Neural progenitor cell (in vitro differentiated cells): ENCODE measurements around the gene USP17L5. TPM values are rescaled to one million over a fixed set of nuclear protein-coding genes. Genes with fewer than 3 reads are reported as not detected.
"Not testable (repeated sequence)": the region's sequence is repeated elsewhere in the genome, so short reads cannot be mapped to it uniquely, and the experiment has no call there.

ENCODE experiments used
- DNase-seq: peaks from one replicate; pipeline ENCODE4 v3.0.0-alpha.2; 2016; ENCODE audit warnings: low spot score
- H2AFZ ChIP-seq: fragments of 200-600 bp; sonication (generic); replicated peaks from 2 replicates; pipeline ENCODE4 v1.6.1; 2016; ENCODE audit warnings: antibody characterized with exemption
- H3F3A ChIP-seq: fragments of 200-600 bp; sonication (generic); 2 replicates; pipeline ENCODE4 v1.6.1; 2016; ENCODE audit warnings: antibody characterized with exemption, low read depth
- H3K27ac ChIP-seq: fragments of 200-600 bp; sonication (generic); 2 replicates; pipeline ENCODE4 v1.5.1; 2016; ENCODE audit warnings: mild to moderate bottlenecking
- H3K27me3 ChIP-seq: fragments of 200-600 bp; sonication (generic); 2 replicates; pipeline ENCODE4 v1.6.1; 2016; ENCODE audit warnings: mild to moderate bottlenecking, moderate library complexity
- H3K36me3 ChIP-seq: fragments of 200-600 bp; sonication (generic); 2 replicates; pipeline ENCODE4 v1.5.1; 2016
- H3K4me1 ChIP-seq: fragments of 200-600 bp; sonication (generic); 2 replicates; pipeline ENCODE4 v1.6.1; 2016; ENCODE audit warnings: mixed run types
- H3K4me2 ChIP-seq: fragments of 200-600 bp; sonication (generic); 2 replicates; pipeline ENCODE4 v1.6.1; 2016
- H3K4me3 ChIP-seq: fragments of 200-600 bp; sonication (generic); 2 replicates; pipeline ENCODE4 v1.5.1; 2016
- H3K79me2 ChIP-seq: fragments of 200-600 bp; sonication (generic); 2 replicates; pipeline ENCODE4 v1.6.1; 2016; ENCODE audit warnings: low read depth
- H3K9ac ChIP-seq: fragments of 200-600 bp; sonication (generic); 2 replicates; pipeline ENCODE4 v1.6.1; 2016
- H3K9me3 ChIP-seq: fragments of 200-600 bp; sonication (generic); 2 replicates; pipeline ENCODE4 v1.5.1; 2016; ENCODE audit warnings: low read depth
- H4K20me1 ChIP-seq: fragments of 200-600 bp; sonication (generic); 2 replicates; pipeline ENCODE4 v1.6.1; 2016; ENCODE audit warnings: low read depth
- H3K27ac Mint-ChIP-seq: 3 replicates; pipeline ENCODE4 v1.8.0; 2021; ENCODE audit warnings: mixed read lengths
- H3K27me3 Mint-ChIP-seq: 2 replicates; pipeline ENCODE4 v1.8.0; 2022; ENCODE audit warnings: low read depth, mild to moderate bottlenecking, inconsistent platforms, moderate library complexity, mixed read lengths; ENCODE audit not compliant: insufficient read depth
- H3K36me3 Mint-ChIP-seq: 3 replicates; pipeline ENCODE4 v1.8.0; 2021; ENCODE audit warnings: mixed read lengths
- H3K4me1 Mint-ChIP-seq: 3 replicates; pipeline ENCODE4 v1.8.0; 2021; ENCODE audit warnings: mixed read lengths
- H3K4me3 Mint-ChIP-seq: 3 replicates; pipeline ENCODE4 v1.8.0; 2021; ENCODE audit warnings: mild to moderate bottlenecking, moderate library complexity, mixed read lengths
- H3K9me3 Mint-ChIP-seq: 3 replicates; pipeline ENCODE4 v1.8.0; 2020; ENCODE audit warnings: mixed read lengths
- EZH2 ChIP-seq: fragments of 200-600 bp; sonication (generic); IDR thresholded peaks from 2 replicates; pipeline ENCODE4 v1.6.1; 2017; ENCODE audit warnings: antibody characterized with exemption, mild to moderate bottlenecking, moderate library complexity
- EZH2phosphoT487 ChIP-seq: fragments of 200-600 bp; sonication (generic); IDR thresholded peaks from 2 replicates; pipeline ENCODE4 v1.6.1; 2017; ENCODE audit warnings: antibody characterized with exemption
- total RNA-seq: library from RNA; depleted of rRNA; stranded (reverse); fragments of >200 nt; gene quantifications from 2 replicates; pipeline ENCODE4 v1.2.3, GENCODE V29; 2015; ENCODE audit warnings: low replicate concordance
- TF ChIP-seq, protein P1 (sequence below): fragments of 200-600 bp; sonication (generic); IDR thresholded peaks from 2 replicates; pipeline ENCODE4 v1.5.1; 2017; ENCODE audit warnings: antibody characterized with exemption, mild to moderate bottlenecking

The USP17L5 gene
- total RNA-seq, 1 donor from 2014 or later = not detected

DNA sequence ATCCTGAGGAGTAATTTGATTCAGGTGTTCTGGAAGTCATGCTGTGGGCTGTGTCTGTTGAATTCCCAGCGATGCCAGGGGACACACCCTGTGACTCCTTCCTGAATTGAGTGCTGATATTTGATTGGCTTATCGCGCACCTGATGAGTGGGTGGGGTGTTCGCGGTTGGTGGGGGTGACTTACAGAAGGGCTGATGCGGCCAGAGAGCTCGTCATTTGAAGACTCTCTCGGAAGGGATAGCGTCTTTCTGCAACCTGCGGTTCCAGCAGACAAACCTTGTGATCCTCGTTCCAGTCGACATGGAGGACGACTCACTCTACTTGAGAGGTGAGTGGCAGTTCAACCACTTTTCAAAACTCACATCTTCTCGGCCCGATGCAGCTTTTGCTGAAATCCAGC lies 14.1 kb downstream of the USP17L5 start, which contains the start of gene USP17L29:
USP17L29 (plus strand) TSS at position 301 of the 400 bp plus-strand sequence; CDS start at position 301, 0 bp downstream.
- H3K27me3 ChIP-seq, H3F3A ChIP-seq, H3K4me3 ChIP-seq, H3K79me2 ChIP-seq, H3K27me3 Mint-ChIP-seq, H3K27ac Mint-ChIP-seq, H3K9me3 Mint-ChIP-seq, H3K4me2 ChIP-seq, H3K36me3 ChIP-seq, H3K4me3 Mint-ChIP-seq, DNase-seq, H3K9me3 ChIP-seq, H3K9ac ChIP-seq, H3K4me1 ChIP-seq, H2AFZ ChIP-seq, H3K36me3 Mint-ChIP-seq, H3K4me1 Mint-ChIP-seq, H3K27ac ChIP-seq, H4K20me1 ChIP-seq: not testable (repeated sequence)

DNA sequence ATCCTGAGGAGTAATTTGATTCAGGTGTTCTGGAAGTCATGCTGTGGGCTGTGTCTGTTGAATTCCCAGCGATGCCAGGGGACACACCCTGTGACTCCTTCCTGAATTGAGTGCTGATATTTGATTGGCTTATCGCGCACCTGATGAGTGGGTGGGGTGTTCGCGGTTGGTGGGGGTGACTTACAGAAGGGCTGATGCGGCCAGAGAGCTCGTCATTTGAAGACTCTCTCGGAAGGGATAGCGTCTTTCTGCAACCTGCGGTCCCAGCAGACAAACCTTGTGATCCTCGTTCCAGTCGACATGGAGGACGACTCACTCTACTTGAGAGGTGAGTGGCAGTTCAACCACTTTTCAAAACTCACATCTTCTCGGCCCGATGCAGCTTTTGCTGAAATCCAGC lies 23.6 kb downstream of the USP17L5 start, which contains the start of gene USP17L30:
USP17L30 (plus strand) TSS at position 301 of the 400 bp plus-strand sequence; CDS start at position 301, 0 bp downstream.
- H4K20me1 ChIP-seq, H3K4me3 Mint-ChIP-seq, H3K9me3 ChIP-seq, H3K79me2 ChIP-seq, H3K27me3 ChIP-seq, H3K27ac ChIP-seq, H3K27ac Mint-ChIP-seq, H2AFZ ChIP-seq, DNase-seq, H3K4me1 ChIP-seq, H3K36me3 Mint-ChIP-seq, H3K4me3 ChIP-seq, H3F3A ChIP-seq, H3K9ac ChIP-seq, H3K4me2 ChIP-seq, H3K9me3 Mint-ChIP-seq, H3K4me1 Mint-ChIP-seq, H3K36me3 ChIP-seq, H3K27me3 Mint-ChIP-seq: not testable (repeated sequence)

DNA sequence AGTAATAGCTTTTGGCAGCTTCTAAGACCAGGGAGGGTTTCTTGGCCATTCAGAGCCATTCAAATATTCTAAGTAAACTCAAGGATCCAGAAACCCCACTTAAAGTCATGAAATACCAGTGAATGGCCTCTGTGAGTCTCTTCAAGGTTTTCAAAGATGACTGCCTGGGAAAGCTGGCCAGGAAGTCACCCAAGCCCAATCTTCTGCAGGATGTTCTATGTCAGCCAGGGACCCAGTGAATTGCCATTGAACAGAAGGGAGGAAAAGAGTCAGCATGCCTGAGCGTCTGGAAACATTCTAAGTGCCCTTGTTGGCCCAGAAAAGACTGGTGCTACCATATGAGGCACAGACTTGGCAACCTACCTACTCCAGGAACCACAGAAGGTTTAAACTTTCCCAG lies 40.7 kb downstream of the USP17L5 start:
- H4K20me1 ChIP-seq = not testable (repeated sequence)

GRCh38 chr4:9381012-9381534 lies 41.9 kb downstream of the USP17L5 start:
- Histone ChIP-seq H2AFZ (peak overlapping the region; percentile 76), H3K4me3 (peak overlapping the region; percentile 15)
- not testable (repeated sequence) for H3K79me2 ChIP-seq, H3K4me1 Mint-ChIP-seq, H3F3A ChIP-seq, H3K27me3 ChIP-seq, H3K4me2 ChIP-seq, H3K9ac ChIP-seq, H3K36me3 Mint-ChIP-seq, H3K4me1 ChIP-seq, H3K36me3 ChIP-seq, H3K27ac Mint-ChIP-seq, H3K4me3 Mint-ChIP-seq, H3K27ac ChIP-seq, H3K27me3 Mint-ChIP-seq, H4K20me1 ChIP-seq, H3K9me3 ChIP-seq, H3K9me3 Mint-ChIP-seq
- DNase-seq = peak; percentile 3
- TF ChIP-seq, protein P1, sequence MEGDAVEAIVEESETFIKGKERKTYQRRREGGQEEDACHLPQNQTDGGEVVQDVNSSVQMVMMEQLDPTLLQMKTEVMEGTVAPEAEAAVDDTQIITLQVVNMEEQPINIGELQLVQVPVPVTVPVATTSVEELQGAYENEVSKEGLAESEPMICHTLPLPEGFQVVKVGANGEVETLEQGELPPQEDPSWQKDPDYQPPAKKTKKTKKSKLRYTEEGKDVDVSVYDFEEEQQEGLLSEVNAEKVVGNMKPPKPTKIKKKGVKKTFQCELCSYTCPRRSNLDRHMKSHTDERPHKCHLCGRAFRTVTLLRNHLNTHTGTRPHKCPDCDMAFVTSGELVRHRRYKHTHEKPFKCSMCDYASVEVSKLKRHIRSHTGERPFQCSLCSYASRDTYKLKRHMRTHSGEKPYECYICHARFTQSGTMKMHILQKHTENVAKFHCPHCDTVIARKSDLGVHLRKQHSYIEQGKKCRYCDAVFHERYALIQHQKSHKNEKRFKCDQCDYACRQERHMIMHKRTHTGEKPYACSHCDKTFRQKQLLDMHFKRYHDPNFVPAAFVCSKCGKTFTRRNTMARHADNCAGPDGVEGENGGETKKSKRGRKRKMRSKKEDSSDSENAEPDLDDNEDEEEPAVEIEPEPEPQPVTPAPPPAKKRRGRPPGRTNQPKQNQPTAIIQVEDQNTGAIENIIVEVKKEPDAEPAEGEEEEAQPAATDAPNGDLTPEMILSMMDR = peak; percentile 61

More for the DNA sequence above, 40.7 kb downstream of the USP17L5 start:
- H3K9me3 Mint-ChIP-seq, H3K27me3 Mint-ChIP-seq, H3K4me1 Mint-ChIP-seq, H3K36me3 ChIP-seq, H3K4me2 ChIP-seq, H3K27me3 ChIP-seq, H3K4me3 ChIP-seq, H3F3A ChIP-seq, H3K4me3 Mint-ChIP-seq, H3K4me1 ChIP-seq, H2AFZ ChIP-seq, H3K27ac Mint-ChIP-seq, H3K36me3 Mint-ChIP-seq, H3K79me2 ChIP-seq, H3K9me3 ChIP-seq, DNase-seq, H3K27ac ChIP-seq, H3K9ac ChIP-seq: not testable (repeated sequence)

GRCh38 chr4:9384126-9384525 lies 44.9 kb downstream of the USP17L5 start:
- Mint-ChIP-seq H3K36me3 (no peaks in the 10 kb centered on the region), H3K27ac (no peak overlapping the region), H3K4me1 (no peaks in the 10 kb centered on the region), H3K27me3 (peaks cover 3% of the 10 kb centered on the region), H3K9me3 (peaks cover 2% of the 10 kb centered on the region), H3K4me3 (no peak overlapping the region)
- H3K27me3 ChIP-seq = no peaks in the 10 kb centered on the region
- no peaks in the 10 kb centered on the region for H4K20me1 ChIP-seq
- H3K9me3 ChIP-seq = no peaks in the 10 kb centered on the region
- no peaks in the 10 kb centered on the region for H3K4me1 ChIP-seq
- H3K36me3 ChIP-seq = no peaks in the 10 kb centered on the region
- no peak for DNase-seq
- TF ChIP-seq EZH2phosphoT487 (no peak), EZH2 (no peak)
- TF ChIP-seq, protein P1 = no peak
- no peak overlapping the region for H3K27ac ChIP-seq
- no peak overlapping the region for H3K4me3 ChIP-seq
- H3K9ac ChIP-seq = no peak overlapping the region
- no peak overlapping the region for H3K4me2 ChIP-seq
- no peaks in the 10 kb centered on the region for H3K79me2 ChIP-seq
- no peaks in the 10 kb centered on the region for H3F3A ChIP-seq
- H2AFZ ChIP-seq = no peak overlapping the region

DNA sequence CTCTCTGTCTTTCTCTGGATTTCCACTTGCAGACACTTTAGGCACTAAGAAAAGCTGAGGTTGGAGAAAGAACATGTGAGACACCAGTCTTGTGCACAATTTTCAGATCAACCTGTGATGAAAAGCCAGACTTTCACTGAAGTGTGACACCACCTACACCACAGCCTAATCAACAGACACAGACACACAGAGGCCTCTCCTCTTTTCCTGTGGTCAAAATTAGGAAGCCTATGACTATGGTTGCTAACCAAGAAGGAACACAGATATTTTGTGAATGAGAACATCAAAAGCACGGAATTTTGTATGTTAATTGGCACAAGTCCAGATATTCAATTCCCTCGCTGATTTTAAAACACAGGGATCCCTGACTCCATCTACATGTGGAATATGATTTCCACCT lies 49.8 kb downstream of the USP17L5 start:
- H3K27ac Mint-ChIP-seq, H3K4me3 Mint-ChIP-seq, H3K36me3 Mint-ChIP-seq, H3K4me2 ChIP-seq, H3K9me3 Mint-ChIP-seq, DNase-seq, H3K36me3 ChIP-seq, H3K27me3 ChIP-seq, H3K4me3 ChIP-seq, H3F3A ChIP-seq, H3K79me2 ChIP-seq, H3K9me3 ChIP-seq, H3K9ac ChIP-seq, H3K27ac ChIP-seq, H3K4me1 ChIP-seq, H3K27me3 Mint-ChIP-seq, H3K4me1 Mint-ChIP-seq, H2AFZ ChIP-seq, H4K20me1 ChIP-seq: not testable (repeated sequence)
